HepG2 (cell line): ENCODE results near the gene FEM1B. TPM values are rescaled to one million over a fixed set of nuclear protein-coding genes. Genes with fewer than 3 reads are reported as not detected.

Source experiments
- ATAC-seq: fragments of 200-7000 bp; cut with Tn5 transposase; 3 replicates; pipeline ENCODE4 v1.9.1; 2020; ENCODE audit warnings: mild to moderate bottlenecking, moderate library complexity
- BruUV-seq: library from RNA; stranded (reverse); fragments of 400-500 nt; replicated peaks from 2 replicates; lab custom pipeline; 2021; lab: Mats Ljungman, UMichigan
- CTCF ChIA-PET: fragments of 300-600 bp; formaldehyde crosslinking; extraction: SDS; loops from one replicate; lab custom pipeline; 2021; ENCODE audit warnings: low total read pairs, inconsistent platforms, low intra/inter-chr PET ratio; lab: Yijun Ruan, JAX
- POLR2A ChIA-PET: fragments of 350-600 bp; sonication (Branson Sonifier 250); formaldehyde crosslinking; loops from one replicate; lab custom pipeline; 2020; ENCODE audit warnings: antibody characterized with exemption, inconsistent platforms; lab: Yijun Ruan, JAX
- DNase-seq: peaks from one replicate; pipeline ENCODE4 v3.0.0-alpha.2; 2015; ENCODE audit warnings: low spot score
- FAIRE-seq: peaks from 3 replicates; lab custom pipeline; 2011; peaks lifted over from hg19 to GRCh38; lab: Jason Lieb, UNC
- H2AFZ ChIP-seq: one replicate; pipeline ENCODE4 v1.6.1; 2011; ENCODE audit warnings: low read length, inconsistent platforms
- H3K27ac ChIP-seq: fragments of 300-600 bp; 3 replicates; pipeline ENCODE4 v1.8.0; 2011; ENCODE audit warnings: mixed run types, mild to moderate bottlenecking, mixed read lengths, low read length, inconsistent platforms; ENCODE audit not compliant: insufficient read depth; ENCODE audit errors: extremely low read length
- H3K27me3 ChIP-seq, 2 experiments: fragments of 200-600 bp in 1 of 2; 2 replicates in 1 of 2; 3 replicates in 1 of 2; pipeline versions ENCODE4 v1.6.0 to v1.8.0; 2011; ENCODE audit warnings: low read length in 2 of 2, mild to moderate bottlenecking in 2 of 2, moderate library complexity in 2 of 2, inconsistent platforms in 1 of 2; ENCODE audit not compliant: insufficient read depth in 2 of 2, control insufficient read depth in 1 of 2
- H3K36me3 ChIP-seq, 2 experiments: fragments of 200-600 bp in 1 of 2; replicated peaks in 1 of 2; 2 replicates in 1 of 2; 3 replicates in 1 of 2; pipeline versions ENCODE4 v1.5.1 to v1.8.0; 2011; ENCODE audit warnings: low read length in 2 of 2, inconsistent platforms in 1 of 2; ENCODE audit not compliant: insufficient read depth in 2 of 2, control insufficient read depth in 1 of 2
- H3K4me1 ChIP-seq: 2 replicates; pipeline ENCODE4 v1.5.1; 2012; ENCODE audit warnings: low read length, inconsistent platforms; ENCODE audit not compliant: insufficient read depth
- H3K4me2 ChIP-seq: 2 replicates; pipeline ENCODE4 v1.6.0; 2011; ENCODE audit warnings: low read depth, low read length, inconsistent platforms
- H3K4me3 ChIP-seq, 3 experiments: fragments of 200-600 bp in 1 of 3; sonication (generic), shearing (Covaris generic) in 1 of 3; replicated peaks in 1 of 3; 2 replicates each; pipeline ENCODE4 v1.5.1; 2011 to 2016; ENCODE audit warnings: low read length in 3 of 3, inconsistent platforms in 2 of 3, low read depth in 2 of 3, mild to moderate bottlenecking in 2 of 3, control low read depth in 1 of 3, mixed read lengths in 1 of 3; ENCODE audit not compliant: insufficient read depth in 1 of 3
- H3K79me2 ChIP-seq: one replicate; pipeline ENCODE4 v1.6.1; 2011; ENCODE audit warnings: low read length, inconsistent platforms; ENCODE audit not compliant: insufficient read depth
- H3K9ac ChIP-seq: 2 replicates; pipeline ENCODE4 v1.6.0; 2011; ENCODE audit warnings: mild to moderate bottlenecking, low read depth, low read length, inconsistent platforms; ENCODE audit not compliant: insufficient read depth
- H3K9me3 ChIP-seq: 2 replicates; pipeline ENCODE4 v1.5.1; 2012; ENCODE audit warnings: mild to moderate bottlenecking, low read length
- H4K20me1 ChIP-seq: 2 replicates; pipeline ENCODE4 v1.6.0; 2011; ENCODE audit warnings: inconsistent platforms, mild to moderate bottlenecking, low read length, moderate library complexity; ENCODE audit not compliant: insufficient read depth
- DR1 ChIP-seq: sonication (generic); formaldehyde crosslinking; IDR thresholded peaks from 2 replicates; pipeline ENCODE4 v1.8.0; 2021; ENCODE audit warnings: mild to moderate bottlenecking, missing genetic modification reagents, inconsistent platforms
- FOXK1 ChIP-seq: sonication (generic); formaldehyde crosslinking; IDR thresholded peaks from 2 replicates; pipeline ENCODE4 v1.4.0; 2020; ENCODE audit warnings: low read depth, missing genetic modification reagents, borderline replicate concordance
- GABPA ChIP-seq, 2 experiments: IDR thresholded peaks; 2 replicates each; pipeline ENCODE4 v1.6.1; 2011 to 2016; ENCODE audit warnings: low read depth in 2 of 2, low read length in 1 of 2, missing biosample characterization in 1 of 2, missing genetic modification characterization in 1 of 2
- HOXA3 ChIP-seq: sonication (generic); formaldehyde crosslinking; IDR thresholded peaks from 2 replicates; pipeline ENCODE4 v1.5.0; 2020; ENCODE audit warnings: missing genetic modification reagents
- JARID2 ChIP-seq: sonication (generic); formaldehyde crosslinking; IDR thresholded peaks from 2 replicates; pipeline ENCODE4 v1.8.1; 2023; ENCODE audit warnings: missing genetic modification reagents, inconsistent platforms; ENCODE audit not compliant: insufficient replicate concordance
- MAFK ChIP-seq, 2 experiments: IDR thresholded peaks in 1 of 2; conservative IDR thresholded peaks in 1 of 2; 2 replicates each; pipeline ENCODE4 v1.6.1; 2011; ENCODE audit warnings: improper control_type of control experiment in 2 of 2, low read length in 2 of 2
- MXD4 ChIP-seq: IDR thresholded peaks from 2 replicates; pipeline ENCODE4 v1.6.1; 2016; ENCODE audit warnings: mild to moderate bottlenecking, missing biosample characterization, missing genetic modification reagents
- RARA ChIP-seq: IDR thresholded peaks from 2 replicates; pipeline ENCODE4 v1.6.1; 2016; ENCODE audit warnings: missing genetic modification reagents, missing compliant biosample characterization
- SATB2 ChIP-seq: sonication (generic); formaldehyde crosslinking; IDR thresholded peaks from 2 replicates; pipeline ENCODE4 v1.5.0; 2020; ENCODE audit warnings: missing genetic modification reagents
- SIX4 ChIP-seq: sonication (generic); formaldehyde crosslinking; IDR thresholded peaks from 2 replicates; pipeline ENCODE4 v1.4.0; 2020; ENCODE audit warnings: missing genetic modification reagents
- SRF ChIP-seq: IDR thresholded peaks from 2 replicates; pipeline ENCODE4 v1.6.1; 2011; ENCODE audit warnings: mild to moderate bottlenecking, low read depth, low read length, moderate library complexity
- ZC3H4 ChIP-seq: sonication (generic); formaldehyde crosslinking; IDR thresholded peaks from 2 replicates; pipeline ENCODE4 v1.4.0; 2020; ENCODE audit warnings: missing genetic modification reagents, borderline replicate concordance
- ZFAT ChIP-seq: sonication (generic); formaldehyde crosslinking; conservative IDR thresholded peaks from 2 replicates; pipeline ENCODE4 v1.8.1; 2023; ENCODE audit warnings: missing genetic modification reagents, inconsistent platforms
- ZNF225 ChIP-seq: sonication (generic); formaldehyde crosslinking; IDR thresholded peaks from 2 replicates; pipeline ENCODE4 v1.4.0; 2020; ENCODE audit warnings: mild to moderate bottlenecking, missing genetic modification reagents
- ZNF264 ChIP-seq: sonication (generic); formaldehyde crosslinking; IDR thresholded peaks from 2 replicates; pipeline ENCODE4 v1.4.0; 2020; ENCODE audit warnings: missing genetic modification reagents
- ZNF33B ChIP-seq: sonication (generic); formaldehyde crosslinking; IDR thresholded peaks from 2 replicates; pipeline ENCODE4 v1.5.1; 2020; ENCODE audit warnings: mild to moderate bottlenecking, missing genetic modification reagents
- ZNF841 ChIP-seq: sonication (generic); formaldehyde crosslinking; IDR thresholded peaks from 2 replicates; pipeline ENCODE4 v1.8.1; 2023; ENCODE audit warnings: missing genetic modification reagents, borderline replicate concordance
- ZNF850 ChIP-seq: sonication (generic); formaldehyde crosslinking; conservative IDR thresholded peaks from 2 replicates; pipeline ENCODE4 v1.9.0; 2021; ENCODE audit warnings: mild to moderate bottlenecking, missing genetic modification reagents
- WGBS: methylation state at CpG from one replicate; pipeline ENCODE4 v1.1.6; 2017; ENCODE audit warnings: low lambda C conversion rate; 5-methylcytosine and 5-hydroxymethylcytosine counted together
- in situ Hi-C: cut with HindIII; loops from 2 replicates; pipeline ENCODE4 v1.10.0; 2017; ENCODE audit warnings: low pct_unique_long_range_greater_than_20kb; ENCODE audit not compliant: extremely low pct_ligation_motif_present
- intact Hi-C: fragments of 100-400 bp; cut with micrococcal nuclease; formaldehyde crosslinking; loops from one replicate; pipeline ENCODE4 v1.10.0; 2022; ENCODE audit not compliant: unreplicated experiment
- polyA plus RNA-seq, 8 experiments: library from polyadenylated mRNA; depleted of rRNA in 3 of 8; stranded (reverse) in 7 of 8; unstranded in 1 of 8; fragments of >200 nt; fragmentation: Illumina TruSeq in 4 of 8; extraction: Trizol in 4 of 8; gene quantifications; 2 replicates each; pipeline versions ENCODE4 v1.2.1 to v1.2.3, GENCODE V29; 2011 to 2016; ENCODE audit warnings: low read depth in 4 of 8, missing spikeins in 1 of 8, mixed read lengths in 1 of 8; ENCODE audit not compliant: insufficient read depth in 1 of 8
- total RNA-seq, 5 experiments: library from RNA; depleted of rRNA; stranded (reverse); fragments of >200 nt; fragmentation: Illumina TruSeq; extraction: Trizol; gene quantifications; 2 replicates each; pipeline ENCODE4 v1.2.3, GENCODE V29; 2016; ENCODE audit warnings: low read depth in 1 of 5
- TF ChIP-seq, protein P1 (sequence below): sonication (generic); formaldehyde crosslinking; IDR thresholded peaks from 2 replicates; pipeline ENCODE4 v1.5.0; 2020; ENCODE audit warnings: mild to moderate bottlenecking, low read depth, missing genetic modification reagents, borderline replicate concordance
- TF ChIP-seq, protein P2 (sequence below): IDR thresholded peaks from 2 replicates; pipeline ENCODE4 v1.6.1; 2016; ENCODE audit warnings: low read depth, borderline replicate concordance

Gene FEM1B
- total and polyA plus RNA-seq, 2 of the 13 experiments (the other 11 are each of a cell fraction or from before 2014, with no cell fraction given), result 38.1 to 40.0 TPM

DNA sequence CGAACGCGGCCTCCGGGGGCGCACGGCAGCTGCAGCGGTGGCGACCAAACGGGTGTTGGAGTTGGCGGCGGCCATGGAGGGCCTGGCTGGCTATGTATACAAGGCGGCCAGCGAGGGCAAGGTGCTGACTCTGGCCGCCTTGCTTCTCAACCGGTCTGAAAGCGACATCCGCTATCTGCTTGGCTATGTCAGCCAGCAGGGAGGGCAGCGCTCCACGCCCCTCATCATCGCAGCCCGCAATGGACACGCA, 725 bp downstream of the FEM1B start (continued):
- TF ChIP-seq FOXK1 (CRISPR knock-in tag) (peak; percentile 10; the same call in 1 of the 2 replicates), ZNF225 (CRISPR knock-in tag) (0 out of 2 replicates have a peak, but pooled peaks have one; percentile 3), HOXA3 (peak; percentile 47; the same call in 1 of the 2 replicates), ZNF850 (CRISPR knock-in tag) (no peak), ZC3H4 (CRISPR knock-in tag) (peak; percentile 52; the same call in 1 of the 2 replicates), JARID2 (no peak), MXD4 (CRISPR knock-in tag) (no peak), ZFAT (no peak)
- TF ChIP-seq, protein P1, sequence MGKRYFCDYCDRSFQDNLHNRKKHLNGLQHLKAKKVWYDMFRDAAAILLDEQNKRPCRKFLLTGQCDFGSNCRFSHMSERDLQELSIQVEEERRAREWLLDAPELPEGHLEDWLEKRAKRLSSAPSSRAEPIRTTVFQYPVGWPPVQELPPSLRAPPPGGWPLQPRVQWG (CRISPR knock-in tag), result no peak

DNA sequence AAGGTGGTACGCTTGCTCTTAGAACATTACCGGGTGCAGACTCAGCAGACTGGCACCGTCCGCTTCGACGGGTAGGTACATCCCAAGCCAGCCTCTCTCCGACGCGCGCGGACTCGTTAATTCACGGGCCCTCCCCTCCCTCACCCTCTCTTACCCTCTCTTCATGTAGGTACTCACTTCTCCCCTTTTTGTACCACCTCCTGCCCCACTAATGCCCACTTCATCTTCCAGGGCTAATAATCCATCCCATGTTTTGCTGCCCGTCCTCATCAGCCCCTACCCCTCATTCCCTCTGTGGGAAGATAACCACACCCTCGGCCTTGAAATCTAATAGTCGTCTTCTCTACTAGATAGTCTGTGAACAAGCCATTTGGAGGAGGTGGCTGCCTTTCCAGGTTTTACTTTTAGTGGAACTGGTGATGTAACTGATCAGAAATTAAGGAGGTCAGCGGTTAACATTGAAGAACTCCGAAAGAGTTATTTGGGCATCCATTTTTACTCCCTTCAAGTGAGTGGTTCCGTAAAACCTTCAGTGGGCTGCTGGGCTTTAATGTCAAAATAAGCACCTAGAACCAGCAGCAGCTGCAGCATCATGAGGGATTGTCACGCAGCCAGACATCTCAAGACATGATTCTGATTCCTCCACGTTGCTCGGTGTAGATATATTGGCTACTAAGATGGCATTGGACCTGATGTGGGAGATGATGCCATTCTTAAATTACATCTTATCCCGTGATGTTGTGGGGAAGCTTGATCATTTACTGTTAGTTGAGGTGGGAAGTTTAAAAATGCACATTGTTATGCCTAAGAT, 1.3 kb downstream of the FEM1B start:
- H3K4me2 ChIP-seq, result peak overlapping the region; percentile 97
- intact Hi-C loops (loop anchor here (5.0 kb wide), 1 partner anchor 46 kb away; no protein-coding TSS in a partner anchor), in situ Hi-C loops (no loop called here)
- H4K20me1 ChIP-seq, result peaks cover 33% of the 10 kb centered on the region
- no peaks in the 10 kb centered on the region for H3K9me3 ChIP-seq
- no peaks in the 10 kb centered on the region; a peak in 1 of 5 replicates for H3K27me3 ChIP-seq
- ATAC-seq (peak; percentile 14; the same call in 2 of the 3 replicates), DNase-seq (no peak), FAIRE-seq (no peak)
- peak overlapping the region; percentile 97 for H3K27ac ChIP-seq
- H3K9ac ChIP-seq, result peak overlapping the region; percentile 93
- peak overlapping the region; percentile 92 to 99 (median 98) for H3K4me3 ChIP-seq
- TSS peak; percentile 52 for BruUV-seq
- H3K36me3 ChIP-seq, result no peaks in the 10 kb centered on the region
- H2AFZ ChIP-seq, result no peak overlapping the region
- peaks cover 57% of the 10 kb centered on the region for H3K79me2 ChIP-seq
- POLR2A ChIA-PET, result interaction anchor here (0.6 to 3.1 kb wide), 6 partner anchors 15 to 50 kb away, joined by 3 to 51 read pairs (median 6); partner anchors contain the start of gene CLN6
- under 1% methylated on average over 22 of the region's 23 CpGs for WGBS
- peaks cover 66% of the 10 kb centered on the region for H3K4me1 ChIP-seq
- CTCF ChIA-PET, result interaction anchor here (1.0 to 1.5 kb wide), 2 partner anchors 26 to 28 kb away, joined by 3 to 5 read pairs; no protein-coding TSS in a partner anchor
- TF ChIP-seq, protein P2, sequence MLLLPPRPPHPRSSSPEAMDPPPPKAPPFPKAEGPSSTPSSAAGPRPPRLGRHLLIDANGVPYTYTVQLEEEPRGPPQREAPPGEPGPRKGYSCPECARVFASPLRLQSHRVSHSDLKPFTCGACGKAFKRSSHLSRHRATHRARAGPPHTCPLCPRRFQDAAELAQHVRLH, result no peak
- TF ChIP-seq DR1 (no peak), RARA (no peak), SATB2 (CRISPR knock-in tag) (no peak), MAFK (conservative IDR thresholded peaks at IDR 0.05 in 1 of 2, IDR thresholded peaks at IDR 0.05 in 1 of 2; ENCODE audit: low read length in 2 of 2) (peak in 1 of 2 experiments; percentile 16; a peak in 1 of 4 replicates), SIX4 (no peak), ZNF841 (CRISPR knock-in tag) (no peak), SRF (no peak), ZNF264 (no peak), ZNF33B (no peak), GABPA (IDR thresholded peaks at IDR 0.05; ENCODE audit: low read depth, low read length) (no peak), GABPA (CRISPR knock-in tag; IDR thresholded peaks at IDR 0.05; ENCODE audit: low read depth) (no peak)
- TF ChIP-seq, protein P1 (CRISPR knock-in tag), result no peak
